Liver (tissue), 9 donors: ENCODE measurements around the gene BZW2. TPM values are rescaled to one million over a fixed set of nuclear protein-coding genes. Genes with fewer than 3 reads are reported as not detected.

Experiments used
- DNase-seq: peaks from one replicate; pipeline ENCODE4 v3.0.0-alpha.2; 2017; ENCODE audit warnings: low spot score
- H3K27ac ChIP-seq, 2 donors: one replicate each; pipeline ENCODE4 v1.7.0; 2013; ENCODE audit warnings: inconsistent platforms in 2 of 2, low read length in 2 of 2, control low read depth in 1 of 2, low read depth in 1 of 2, mild to moderate bottlenecking in 1 of 2
- H3K27me3 ChIP-seq, 4 donors: one replicate each; pipeline versions ENCODE4 v1.6.1 to v1.7.0; 2013; ENCODE audit warnings: low read length in 3 of 4, inconsistent platforms in 1 of 4, mild to moderate bottlenecking in 1 of 4, moderate library complexity in 1 of 4; ENCODE audit not compliant: control insufficient read depth in 4 of 4, insufficient read depth in 4 of 4
- H3K36me3 ChIP-seq, 4 donors: one replicate each; pipeline versions ENCODE4 v1.6.1 to v1.7.0; 2013; ENCODE audit warnings: low read length in 3 of 4, mild to moderate bottlenecking in 3 of 4, low read depth in 1 of 4, moderate library complexity in 1 of 4; ENCODE audit not compliant: control insufficient read depth in 4 of 4, insufficient read depth in 3 of 4
- H3K4me1 ChIP-seq, 4 donors: one replicate each; pipeline versions ENCODE4 v1.6.1 to v1.7.0; 2013; ENCODE audit warnings: low read length in 3 of 4, mild to moderate bottlenecking in 3 of 4, moderate library complexity in 1 of 4; ENCODE audit not compliant: control insufficient read depth in 4 of 4, insufficient read depth in 4 of 4
- H3K4me3 ChIP-seq, 3 donors: one replicate each; pipeline versions ENCODE4 v1.6.1 to v1.7.0; 2013; ENCODE audit warnings: low read length in 3 of 3, control low read depth in 1 of 3, low read depth in 1 of 3, mild to moderate bottlenecking in 1 of 3
- H3K9ac ChIP-seq, 2 donors: one replicate each; pipeline ENCODE4 v1.7.0; 2013; ENCODE audit warnings: low read length in 2 of 2, mild to moderate bottlenecking in 2 of 2, moderate library complexity in 2 of 2, control low read depth in 1 of 2, low read depth in 1 of 2
- H3K9me3 ChIP-seq, 4 donors: one replicate each; pipeline versions ENCODE4 v1.6.1 to v1.7.0; 2013; ENCODE audit warnings: low read length in 3 of 4; ENCODE audit not compliant: control insufficient read depth in 4 of 4
- EGR1 ChIP-seq, 2 donors: IDR thresholded peaks; 2 replicates each; pipeline ENCODE4 v1.6.1; 2016 to 2018; ENCODE audit warnings: antibody characterized with exemption in 2 of 2, low read depth in 2 of 2
- FOXA1 ChIP-seq: IDR thresholded peaks from 2 replicates; pipeline ENCODE4 v1.6.1; 2016; ENCODE audit warnings: antibody characterized with exemption
- GABPA ChIP-seq, 2 donors: IDR thresholded peaks in 1 of 2; conservative IDR thresholded peaks in 1 of 2; 2 replicates each; pipeline ENCODE4 v1.6.1; 2016; ENCODE audit warnings: antibody characterized with exemption in 2 of 2, mild to moderate bottlenecking in 1 of 2, moderate library complexity in 1 of 2
- HNF4G ChIP-seq: IDR thresholded peaks from 2 replicates; pipeline ENCODE4 v1.6.1; 2016; ENCODE audit warnings: antibody characterized with exemption
- NR2F2 ChIP-seq: IDR thresholded peaks from 2 replicates; pipeline ENCODE4 v1.6.1; 2016; ENCODE audit warnings: antibody characterized with exemption
- RAD21 ChIP-seq, 2 donors: IDR thresholded peaks; 2 replicates each; pipeline ENCODE4 v1.6.1; 2016; ENCODE audit warnings: antibody characterized with exemption in 2 of 2, mild to moderate bottlenecking in 2 of 2
- SP1 ChIP-seq: IDR thresholded peaks from 2 replicates; pipeline ENCODE4 v1.6.1; 2018; ENCODE audit warnings: antibody characterized with exemption, mild to moderate bottlenecking
- YY1 ChIP-seq: IDR thresholded peaks from 2 replicates; pipeline ENCODE4 v1.6.1; 2016; ENCODE audit warnings: antibody characterized with exemption, mild to moderate bottlenecking
- WGBS: extraction: QIAGEN DNeasy Blood & Tissue Kit; methylation state at CpG from one replicate; pipeline ENCODE4 v1.1.7; 2013; 5-methylcytosine and 5-hydroxymethylcytosine counted together
- polyA plus RNA-seq, 2 donors: library from polyadenylated mRNA; stranded (reverse) in 1 of 2; unstranded in 1 of 2; fragments of 200-250 nt in 1 of 2; fragments of >200 nt in 1 of 2; fragmentation: Nextera tagmentation in 1 of 2; extraction: Ambion mirVana in 1 of 2; gene quantifications; one replicate each; pipeline versions ENCODE4 v1.2.1 to v1.2.3, GENCODE V29; 2013 to 2015
- total RNA-seq, 2 donors: library from RNA; depleted of rRNA; stranded (reverse); fragments of >200 nt; gene quantifications; one replicate each; pipeline ENCODE4 v1.2.3, GENCODE V29; 2014
- TF ChIP-seq, protein P1 (sequence below): IDR thresholded peaks from 2 replicates; pipeline ENCODE4 v1.6.1; 2016; ENCODE audit warnings: antibody characterized with exemption
- TF ChIP-seq, protein P2 (sequence below): IDR thresholded peaks from 2 replicates; pipeline ENCODE4 v1.6.1; 2016; ENCODE audit warnings: antibody characterized with exemption, mild to moderate bottlenecking
- TF ChIP-seq, protein P3 (sequence below): IDR thresholded peaks from 2 replicates; pipeline ENCODE4 v1.6.1; 2016; ENCODE audit warnings: antibody characterized with exemption
- donor health status: healthy.
- donor health status: healthy.
- donor health status: healthy.
- donor health status: healthy.
- donor health status: healthy.

Gene BZW2
- total and polyA plus RNA-seq, 4 donors = 10.9 to 18.6 (median 13.1) TPM

DNA sequence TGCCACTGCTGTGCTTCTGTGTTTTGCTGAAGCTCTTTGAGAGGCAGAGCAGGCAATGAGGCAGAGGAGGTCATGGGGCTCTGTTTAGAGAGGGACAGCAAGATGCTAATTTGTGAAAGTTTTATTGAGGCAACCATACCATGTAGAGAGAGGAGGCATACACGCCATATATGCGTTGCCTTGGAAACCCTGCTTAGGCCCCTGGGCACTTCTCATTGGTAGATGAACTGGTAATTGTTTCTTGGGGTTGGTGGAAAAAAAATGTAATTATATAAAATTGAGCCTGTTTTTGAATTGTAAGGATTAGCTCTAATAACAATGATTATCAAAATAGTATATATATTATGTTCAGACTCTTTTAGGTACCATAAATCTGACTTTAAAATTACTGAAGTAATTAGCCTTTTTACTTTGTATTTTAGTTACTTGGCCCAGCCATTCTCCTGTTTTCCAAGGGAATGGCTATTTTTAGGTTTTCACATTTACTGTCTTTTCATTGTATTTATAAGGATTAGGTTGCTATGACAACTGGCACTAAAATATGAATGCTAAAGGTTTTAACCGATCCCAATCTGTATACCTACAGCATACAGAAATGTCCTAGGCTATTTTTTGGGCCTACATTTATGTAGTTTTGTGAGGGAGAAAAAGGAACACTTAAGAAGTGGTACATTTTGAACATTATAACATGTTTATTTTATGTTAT is 52.4 kb downstream of the BZW2 start (continued):
- TF ChIP-seq, protein P1, sequence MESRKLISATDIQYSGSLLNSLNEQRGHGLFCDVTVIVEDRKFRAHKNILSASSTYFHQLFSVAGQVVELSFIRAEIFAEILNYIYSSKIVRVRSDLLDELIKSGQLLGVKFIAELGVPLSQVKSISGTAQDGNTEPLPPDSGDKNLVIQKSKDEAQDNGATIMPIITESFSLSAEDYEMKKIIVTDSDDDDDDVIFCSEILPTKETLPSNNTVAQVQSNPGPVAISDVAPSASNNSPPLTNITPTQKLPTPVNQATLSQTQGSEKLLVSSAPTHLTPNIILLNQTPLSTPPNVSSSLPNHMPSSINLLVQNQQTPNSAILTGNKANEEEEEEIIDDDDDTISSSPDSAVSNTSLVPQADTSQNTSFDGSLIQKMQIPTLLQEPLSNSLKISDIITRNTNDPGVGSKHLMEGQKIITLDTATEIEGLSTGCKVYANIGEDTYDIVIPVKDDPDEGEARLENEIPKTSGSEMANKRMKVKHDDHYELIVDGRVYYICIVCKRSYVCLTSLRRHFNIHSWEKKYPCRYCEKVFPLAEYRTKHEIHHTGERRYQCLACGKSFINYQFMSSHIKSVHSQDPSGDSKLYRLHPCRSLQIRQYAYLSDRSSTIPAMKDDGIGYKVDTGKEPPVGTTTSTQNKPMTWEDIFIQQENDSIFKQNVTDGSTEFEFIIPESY = no peak
- TF ChIP-seq GABPA (IDR thresholded peaks at IDR 0.05 in 1 of 2, conservative IDR thresholded peaks at IDR 0.05 in 1 of 2) = no peak
- TF ChIP-seq HNF4G = no peak
- no peak for TF ChIP-seq NR2F2

DNA sequence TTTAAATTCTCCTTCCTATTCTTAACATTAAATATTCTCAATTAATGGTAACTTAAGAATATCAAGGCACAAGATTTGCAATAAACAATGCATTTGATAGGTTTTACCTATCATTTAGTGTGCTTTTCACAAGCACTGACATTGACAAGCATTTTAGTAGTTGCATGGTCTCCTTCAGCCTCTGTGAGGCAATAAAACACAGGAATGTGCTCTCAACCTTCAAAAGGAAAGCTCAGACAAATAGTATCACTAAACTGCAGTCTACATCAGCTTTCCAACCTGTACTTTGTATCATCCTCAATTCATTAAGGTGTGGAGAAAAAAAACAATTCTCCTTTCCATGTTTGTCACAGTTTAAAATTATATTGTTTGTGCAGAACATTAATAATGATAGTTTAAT is 56.5 kb downstream of the BZW2 start:
- Histone ChIP-seq H3K4me3 (no peak overlapping the region), H3K27me3 (no peaks in the 10 kb centered on the region), H3K9me3 (no peaks in the 10 kb centered on the region), H3K36me3 (peaks cover 0 to 26% (median 15%) of the 10 kb centered on the region in 4 donors), H3K27ac (no peak overlapping the region), H3K9ac (no peak overlapping the region), H3K4me1 (no peaks in the 10 kb centered on the region)
- TF ChIP-seq FOXA1 = no peak
- peak in 1 of 2 donors; percentile 42 for TF ChIP-seq RAD21 (IDR thresholded peaks at IDR 0.05)
- no peak for DNase-seq

DNA sequence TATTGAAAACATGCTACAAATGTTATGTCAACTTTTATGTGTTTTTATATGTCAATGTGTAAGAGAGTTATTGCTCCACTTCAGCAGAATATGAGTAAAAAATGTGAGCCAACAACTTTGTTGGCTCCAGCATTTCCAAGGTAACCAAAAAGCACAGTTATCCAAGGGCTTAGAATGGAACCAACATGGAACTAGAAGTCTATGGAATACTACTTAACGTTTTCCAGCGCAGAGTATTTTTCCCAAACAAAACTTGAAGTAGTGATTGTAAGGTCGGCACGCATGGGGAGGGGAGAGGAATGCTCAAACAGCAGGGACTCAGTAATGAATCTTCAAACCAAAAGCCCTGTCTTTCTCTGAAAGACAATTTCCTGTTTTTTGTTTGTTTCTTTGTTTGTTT is 62.5 kb downstream of the BZW2 start:
- Histone ChIP-seq H3K9me3 (no peaks in the 10 kb centered on the region), H3K27me3 (no peaks in the 10 kb centered on the region), H3K27ac (no peak overlapping the region), H3K36me3 (peaks cover 0 to 10% (median 5%) of the 10 kb centered on the region in 4 donors), H3K4me1 (no peaks in the 10 kb centered on the region), H3K4me3 (no peak overlapping the region), H3K9ac (no peak overlapping the region)
- TF ChIP-seq YY1 (no peak), HNF4G (no peak)
- whole genome bisulfite sequencing = 97% methylated on average over 4 of the region's 4 CpGs
- no peak for DNase-seq

DNA sequence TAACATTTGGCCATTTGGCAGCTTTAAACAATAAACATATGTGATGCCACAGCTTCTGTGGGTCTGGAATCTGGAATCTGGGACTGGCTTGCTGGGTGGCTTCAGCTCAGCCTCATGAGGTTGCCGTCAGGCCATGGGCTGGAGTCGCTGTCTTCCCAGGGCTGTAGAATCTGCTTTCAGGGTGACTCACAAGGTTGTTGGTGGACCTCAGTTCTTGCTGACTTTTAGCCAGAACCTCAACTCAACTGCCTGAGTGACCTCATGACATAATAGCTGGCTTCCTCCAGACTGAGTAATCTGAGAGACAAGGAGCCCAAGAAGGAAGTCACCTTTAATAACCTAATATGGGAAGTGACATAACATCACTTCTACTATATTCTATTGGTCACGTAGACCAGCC is 63.0 kb downstream of the BZW2 start:
- no peak overlapping the region for H3K27ac ChIP-seq
- WGBS = 92% methylated on average over 3 of the region's 3 CpGs
- TF ChIP-seq NR2F2 = no peak
- TF ChIP-seq RAD21 (IDR thresholded peaks at IDR 0.05) = no peak
- TF ChIP-seq GABPA (IDR thresholded peaks at IDR 0.05 in 1 of 2, conservative IDR thresholded peaks at IDR 0.05 in 1 of 2) = no peak
- no peak for TF ChIP-seq SP1
- TF ChIP-seq, protein P2, sequence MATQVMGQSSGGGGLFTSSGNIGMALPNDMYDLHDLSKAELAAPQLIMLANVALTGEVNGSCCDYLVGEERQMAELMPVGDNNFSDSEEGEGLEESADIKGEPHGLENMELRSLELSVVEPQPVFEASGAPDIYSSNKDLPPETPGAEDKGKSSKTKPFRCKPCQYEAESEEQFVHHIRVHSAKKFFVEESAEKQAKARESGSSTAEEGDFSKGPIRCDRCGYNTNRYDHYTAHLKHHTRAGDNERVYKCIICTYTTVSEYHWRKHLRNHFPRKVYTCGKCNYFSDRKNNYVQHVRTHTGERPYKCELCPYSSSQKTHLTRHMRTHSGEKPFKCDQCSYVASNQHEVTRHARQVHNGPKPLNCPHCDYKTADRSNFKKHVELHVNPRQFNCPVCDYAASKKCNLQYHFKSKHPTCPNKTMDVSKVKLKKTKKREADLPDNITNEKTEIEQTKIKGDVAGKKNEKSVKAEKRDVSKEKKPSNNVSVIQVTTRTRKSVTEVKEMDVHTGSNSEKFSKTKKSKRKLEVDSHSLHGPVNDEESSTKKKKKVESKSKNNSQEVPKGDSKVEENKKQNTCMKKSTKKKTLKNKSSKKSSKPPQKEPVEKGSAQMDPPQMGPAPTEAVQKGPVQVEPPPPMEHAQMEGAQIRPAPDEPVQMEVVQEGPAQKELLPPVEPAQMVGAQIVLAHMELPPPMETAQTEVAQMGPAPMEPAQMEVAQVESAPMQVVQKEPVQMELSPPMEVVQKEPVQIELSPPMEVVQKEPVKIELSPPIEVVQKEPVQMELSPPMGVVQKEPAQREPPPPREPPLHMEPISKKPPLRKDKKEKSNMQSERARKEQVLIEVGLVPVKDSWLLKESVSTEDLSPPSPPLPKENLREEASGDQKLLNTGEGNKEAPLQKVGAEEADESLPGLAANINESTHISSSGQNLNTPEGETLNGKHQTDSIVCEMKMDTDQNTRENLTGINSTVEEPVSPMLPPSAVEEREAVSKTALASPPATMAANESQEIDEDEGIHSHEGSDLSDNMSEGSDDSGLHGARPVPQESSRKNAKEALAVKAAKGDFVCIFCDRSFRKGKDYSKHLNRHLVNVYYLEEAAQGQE = no peak
- TF ChIP-seq HNF4G = no peak
- TF ChIP-seq, protein P1 = no peak
- TF ChIP-seq, protein P3, sequence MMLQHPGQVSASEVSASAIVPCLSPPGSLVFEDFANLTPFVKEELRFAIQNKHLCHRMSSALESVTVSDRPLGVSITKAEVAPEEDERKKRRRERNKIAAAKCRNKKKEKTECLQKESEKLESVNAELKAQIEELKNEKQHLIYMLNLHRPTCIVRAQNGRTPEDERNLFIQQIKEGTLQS = no peak
- no peak for TF ChIP-seq EGR1 (IDR thresholded peaks at IDR 0.05; ENCODE audit: low read depth in 2 of 2)

More for the DNA sequence above, 63.0 kb downstream of the BZW2 start:
- no peak overlapping the region for H3K4me3 ChIP-seq
- H3K27me3 ChIP-seq = no peaks in the 10 kb centered on the region
- peaks cover 0 to 8% (median 5%) of the 10 kb centered on the region in 4 donors for H3K36me3 ChIP-seq
- no peak overlapping the region for H3K9ac ChIP-seq
- DNase-seq = no peak
- no peaks in the 10 kb centered on the region for H3K9me3 ChIP-seq
- no peaks in the 10 kb centered on the region for H3K4me1 ChIP-seq
